Prostate gland (tissue), 2 donors: ENCODE measurements around the gene FMNL1.

Experiments used
- CTCF ChIP-seq, 4 experiments: fragments of 200-600 bp in 2 of 4; fragments of 450-650 bp in 2 of 4; sonication (generic) in 2 of 4; IDR thresholded peaks; 1 replicate in 3 of 4; 2 replicates in 1 of 4; pipeline ENCODE4 v1.5.1; 2016 to 2019; ENCODE audit warnings: antibody characterized with exemption in 4 of 4, mild to moderate bottlenecking in 2 of 4, moderate library complexity in 2 of 4
- POLR2A ChIP-seq: fragments of 450-650 bp; IDR thresholded peaks from one replicate; pipeline ENCODE4 v1.6.1; 2016; ENCODE audit warnings: antibody characterized with exemption, mild to moderate bottlenecking

- TF ChIP-seq POLR2A (no peak), CTCF (IDR thresholded peaks at IDR 0.05) (no peak)
Observed at GRCh38 chr17:45256114-45256966, 34.7 kb downstream of the FMNL1 start.
